H9 (cell line): ENCODE data around the gene GBGT1. TPM values are rescaled to one million over a fixed set of nuclear protein-coding genes. Genes with fewer than 3 reads are reported as not detected.

Experiments used
- DNase-seq: peaks from one replicate; pipeline ENCODE4 v3.0.0-alpha.2; 2017
- H2AFZ ChIP-seq: one replicate; pipeline ENCODE4 v1.6.1; 2013; ENCODE audit warnings: mild to moderate bottlenecking, low read length, control low read depth, moderate library complexity
- H2AK5ac ChIP-seq: 2 replicates; pipeline ENCODE4 v1.6.1; 2013; ENCODE audit warnings: low read length, control low read depth, mixed read lengths; ENCODE audit not compliant: insufficient read length
- H2BK120ac ChIP-seq: one replicate; pipeline ENCODE4 v1.6.1; 2013; ENCODE audit warnings: low read depth, mild to moderate bottlenecking, low read length, control low read depth, inconsistent platforms; ENCODE audit not compliant: poor library complexity, severe bottlenecking
- H2BK12ac ChIP-seq: 2 replicates; pipeline ENCODE4 v1.6.1; 2013; ENCODE audit warnings: low read length, control low read depth, mixed read lengths, low read depth; ENCODE audit not compliant: insufficient read length
- H2BK15ac ChIP-seq: 2 replicates; pipeline ENCODE4 v1.6.1; 2013; ENCODE audit warnings: low read depth, low read length, control low read depth
- H2BK20ac ChIP-seq: one replicate; pipeline ENCODE4 v1.6.1; 2013; ENCODE audit warnings: low read depth, mild to moderate bottlenecking, low read length, control low read depth, inconsistent platforms; ENCODE audit not compliant: poor library complexity, severe bottlenecking
- H2BK5ac ChIP-seq: 2 replicates; pipeline ENCODE4 v1.6.1; 2013; ENCODE audit warnings: low read length, control low read depth, mixed read lengths; ENCODE audit not compliant: insufficient read length
- H3K14ac ChIP-seq: 2 replicates; pipeline ENCODE4 v1.6.1; 2013; ENCODE audit warnings: low read length, control low read depth; ENCODE audit not compliant: insufficient read depth
- H3K18ac ChIP-seq: 2 replicates; pipeline ENCODE4 v1.6.1; 2013; ENCODE audit warnings: low read depth, mild to moderate bottlenecking, mixed read lengths, low read length, control low read depth; ENCODE audit not compliant: insufficient read length
- H3K23ac ChIP-seq: 2 replicates; pipeline ENCODE4 v1.6.1; 2013; ENCODE audit warnings: low read length, control low read depth, mixed read lengths, low read depth; ENCODE audit not compliant: insufficient read length
- H3K23me2 ChIP-seq: 2 replicates; pipeline ENCODE4 v1.6.1; 2013; ENCODE audit warnings: low read depth, mild to moderate bottlenecking, mixed read lengths, low read length, control low read depth; ENCODE audit not compliant: insufficient read length, poor library complexity, severe bottlenecking
- H3K27ac ChIP-seq: 2 replicates; pipeline ENCODE4 v1.5.1; 2013; ENCODE audit warnings: low read length, control low read depth, mixed read lengths, low read depth; ENCODE audit not compliant: insufficient read length
- H3K27me3 ChIP-seq: 2 replicates; pipeline ENCODE4 v1.6.1; 2013; ENCODE audit warnings: low read length, control low read depth, inconsistent platforms; ENCODE audit not compliant: insufficient read depth
- H3K4ac ChIP-seq: 2 replicates; pipeline ENCODE4 v1.6.1; 2013; ENCODE audit warnings: low read depth, mild to moderate bottlenecking, control low read depth, inconsistent platforms, low read length, moderate library complexity
- H3K4me1 ChIP-seq: 2 replicates; pipeline ENCODE4 v1.6.1; 2013; ENCODE audit warnings: low read length, control low read depth, inconsistent platforms; ENCODE audit not compliant: insufficient read depth
- H3K4me2 ChIP-seq: 2 replicates; pipeline ENCODE4 v1.6.1; 2013; ENCODE audit warnings: low read length, control low read depth, mixed read lengths; ENCODE audit not compliant: insufficient read length, insufficient read depth
- H3K56ac ChIP-seq: 2 replicates; pipeline ENCODE4 v1.6.1; 2013; ENCODE audit warnings: low read depth, mild to moderate bottlenecking, mixed read lengths, low read length, control low read depth; ENCODE audit not compliant: insufficient read length
- H3K79me1 ChIP-seq: 2 replicates; pipeline ENCODE4 v1.6.1; 2013; ENCODE audit warnings: low read depth, mild to moderate bottlenecking, moderate library complexity, low read length, control low read depth, inconsistent platforms; ENCODE audit not compliant: insufficient read depth, poor library complexity, severe bottlenecking
- H3K79me2 ChIP-seq: 2 replicates; pipeline ENCODE4 v1.6.1; 2013; ENCODE audit warnings: low read length, control low read depth, inconsistent platforms; ENCODE audit not compliant: insufficient read depth
- H3K9ac ChIP-seq: 2 replicates; pipeline ENCODE4 v1.6.1; 2013; ENCODE audit warnings: low read length, control low read depth, mixed read lengths; ENCODE audit not compliant: insufficient read length; ENCODE audit errors: extremely low read depth
- H3K9me3 ChIP-seq: one replicate; pipeline ENCODE4 v1.6.1; 2013; ENCODE audit warnings: low read depth, low read length, inconsistent platforms; ENCODE audit not compliant: control insufficient read depth
- H3T11ph ChIP-seq: one replicate; pipeline ENCODE4 v1.6.1; 2013; ENCODE audit warnings: mild to moderate bottlenecking, low read length, control low read depth, inconsistent platforms
- H4K20me1 ChIP-seq: one replicate; pipeline ENCODE4 v1.6.1; 2013; ENCODE audit not compliant: control insufficient read depth, insufficient read length, insufficient read depth
- H4K5ac ChIP-seq: 2 replicates; pipeline ENCODE4 v1.6.1; 2013; ENCODE audit warnings: low read depth, mild to moderate bottlenecking, mixed read lengths, low read length, control low read depth; ENCODE audit not compliant: insufficient read length
- H4K8ac ChIP-seq: replicated peaks from 2 replicates; pipeline ENCODE4 v1.6.1; 2013; ENCODE audit warnings: low read length, control low read depth, mixed read lengths, low read depth; ENCODE audit not compliant: insufficient read length
- H4K91ac ChIP-seq: 2 replicates; pipeline ENCODE4 v1.6.1; 2013; ENCODE audit warnings: low read depth, mild to moderate bottlenecking, moderate library complexity, mixed read lengths, low read length, control low read depth; ENCODE audit not compliant: insufficient read length
- H3K27ac Mint-ChIP-seq, 3 experiments: 2 replicates in 2 of 3; 3 replicates in 1 of 3; pipeline ENCODE4 v1.8.0; 2020 to 2021; ENCODE audit warnings: mixed read lengths in 3 of 3, mild to moderate bottlenecking in 1 of 3, moderate library complexity in 1 of 3
- H3K27me3 Mint-ChIP-seq: 2 replicates; pipeline ENCODE4 v1.8.0; 2021; ENCODE audit warnings: low read depth, mild to moderate bottlenecking, moderate library complexity, mixed read lengths
- H3K36me3 Mint-ChIP-seq, 3 experiments: 2 replicates in 2 of 3; 3 replicates in 1 of 3; pipeline ENCODE4 v1.8.0; 2020 to 2021; ENCODE audit warnings: low read depth in 3 of 3, mixed read lengths in 3 of 3; ENCODE audit not compliant: insufficient read depth in 1 of 3
- H3K4me1 Mint-ChIP-seq, 2 experiments: 2 replicates each; pipeline ENCODE4 v1.8.0; 2020; ENCODE audit warnings: mixed read lengths in 2 of 2
- H3K4me3 Mint-ChIP-seq, 2 experiments: 2 replicates in 1 of 2; 3 replicates in 1 of 2; pipeline ENCODE4 v1.8.0; 2020 to 2021; ENCODE audit warnings: mild to moderate bottlenecking in 2 of 2, mixed read lengths in 2 of 2, moderate library complexity in 1 of 2
- H3K9me3 Mint-ChIP-seq, 2 experiments: 2 replicates in 1 of 2; 3 replicates in 1 of 2; pipeline ENCODE4 v1.8.0; 2020; ENCODE audit warnings: mild to moderate bottlenecking in 2 of 2, mixed read lengths in 2 of 2, moderate library complexity in 1 of 2
- CTCF ChIP-seq: fragments of 200-600 bp; sonication (generic); conservative IDR thresholded peaks from 3 replicates; pipeline ENCODE4 v1.8.0; 2021; ENCODE audit warnings: antibody characterized with exemption, mild to moderate bottlenecking
- WGBS: extraction: QIAGEN DNeasy Blood & Tissue Kit; methylation state at CpG from one replicate; pipeline ENCODE4 v1.1.7; 2013; ENCODE audit warnings: missing lambda C conversion rate, low lambda C conversion rate, mixed read lengths; ENCODE audit not compliant: insufficient read length; ENCODE audit errors: extremely low coverage; 5-methylcytosine and 5-hydroxymethylcytosine counted together
- total RNA-seq: library from RNA; stranded (reverse); gene quantifications from 2 replicates; pipeline ENCODE4 v1.2.1, GENCODE V29; 2021

GBGT1 gene
- total RNA-seq, 1 experiment from 2014 or later: 9.3 TPM

- Histone ChIP-seq H4K5ac (no peak overlapping the region), H3K27ac (no peak overlapping the region), H3K27me3 (no peaks in the 10 kb centered on the region; the same call in 1 of the 2 replicates), H3K4ac (no peak overlapping the region), H2BK15ac (no peak overlapping the region), H2BK120ac (no peak overlapping the region), H3K23ac (no peak overlapping the region), H3K18ac (no peak overlapping the region), H4K91ac (no peak overlapping the region), H3K23me2 (no peaks in the 10 kb centered on the region), H3T11ph (no peak overlapping the region), H2BK20ac (no peak overlapping the region), H2AFZ (no peak overlapping the region), H3K4me2 (no peak overlapping the region), H3K14ac (no peak overlapping the region), H3K9ac (no peak overlapping the region), H4K20me1 (no peaks in the 10 kb centered on the region), H2BK5ac (no peak overlapping the region), H3K4me1 (no peaks in the 10 kb centered on the region), H2AK5ac (no peak overlapping the region), H4K8ac (no peak overlapping the region), H3K56ac (no peak overlapping the region), H2BK12ac (no peak overlapping the region), H3K79me2 (no peaks in the 10 kb centered on the region), H3K9me3 (no peaks in the 10 kb centered on the region), H3K79me1 (no peaks in the 10 kb centered on the region)
- Mint-ChIP-seq H3K27me3 (peaks cover 59% of the 10 kb centered on the region), H3K27ac (no peak overlapping the region), H3K36me3 (no peaks in the 10 kb centered on the region), H3K4me1 (peaks cover 6 to 8% of the 10 kb centered on the region in 2 experiments), H3K4me3 (no peak overlapping the region), H3K9me3 (no peaks in the 10 kb centered on the region)
- no CpG with 5 or more reads among the region's 7 CpGs for WGBS
- TF ChIP-seq CTCF: no peak
- DNase-seq: no peak
These were observed 9.3 kb upstream of the GBGT1 start for GRCh38 chr9:133173056-133173455.
